Sigmoid colon (tissue), 7 donors: Measurements from ENCODE around the gene CFD. TPM values are rescaled to one million over a fixed set of nuclear protein-coding genes. Genes with fewer than 3 reads are reported as not detected.
"Not testable (repeated sequence)": the region's sequence is repeated elsewhere in the genome, so short reads cannot be mapped to it uniquely, and the experiment has no call there.

Experiments
- DNase-seq: peaks from one replicate; pipeline ENCODE4 v3.0.0-alpha.2; 2019
- H3K27ac ChIP-seq, 4 donors: fragments of 200-600 bp; sonication (generic); one replicate each; pipeline ENCODE4 v1.5.1; 2016 to 2019; ENCODE audit warnings: mild to moderate bottlenecking in 1 of 4
- H3K27me3 ChIP-seq, 3 donors: fragments of 200-600 bp; sonication (generic); one replicate each; pipeline ENCODE4 v1.5.1; 2019; ENCODE audit warnings: mild to moderate bottlenecking in 1 of 3
- H3K36me3 ChIP-seq, 4 donors: fragments of 200-600 bp; sonication (generic); one replicate each; pipeline ENCODE4 v1.5.1; 2016 to 2019
- H3K4me1 ChIP-seq, 4 donors: fragments of 200-600 bp; sonication (generic); one replicate each; pipeline ENCODE4 v1.5.1; 2017 to 2019
- H3K4me3 ChIP-seq, 4 donors: fragments of 200-600 bp; sonication (generic); one replicate each; pipeline ENCODE4 v1.5.1; 2017 to 2019; ENCODE audit warnings: mild to moderate bottlenecking in 2 of 4, moderate library complexity in 1 of 4
- H3K9me3 ChIP-seq, 4 donors: fragments of 200-600 bp in 3 of 4; sonication (generic) in 3 of 4; one replicate each; pipeline versions ENCODE4 v1.5.1 to v1.6.1; 2013 to 2019
- EP300 ChIP-seq, 4 donors: sonication (generic); formaldehyde crosslinking; IDR thresholded peaks; one replicate each; pipeline ENCODE4 v1.6.1; 2017; ENCODE audit warnings: antibody characterized with exemption in 4 of 4
- POLR2A ChIP-seq, 2 donors: fragments of 450-650 bp; IDR thresholded peaks; one replicate each; pipeline ENCODE4 v1.6.1; 2016; ENCODE audit warnings: antibody characterized with exemption in 2 of 2, mild to moderate bottlenecking in 2 of 2, moderate library complexity in 2 of 2
- POLR2AphosphoS5 ChIP-seq, 4 donors: sonication (generic); formaldehyde crosslinking; IDR thresholded peaks; one replicate each; pipeline ENCODE4 v1.6.1; 2017; ENCODE audit warnings: antibody characterized with exemption in 4 of 4
- WGBS, 2 donors: extraction: QIAGEN DNeasy Blood & Tissue Kit; methylation state at CpG; one replicate each; pipeline ENCODE4 v1.1.7; 2013; 5-methylcytosine and 5-hydroxymethylcytosine counted together
- intact Hi-C: fragments of 100-400 bp; cut with DNase I; formaldehyde crosslinking; loops from one replicate; pipeline ENCODE4 v1.15.1; 2023
- polyA plus RNA-seq, 3 donors: library from polyadenylated mRNA; stranded (reverse); fragments of 200-250 nt; gene quantifications; one replicate each; pipeline ENCODE4 v1.2.3, GENCODE V29; 2013
- total RNA-seq, 4 donors: library from RNA; depleted of rRNA; stranded (reverse); fragments of >200 nt; gene quantifications; one replicate each; pipeline ENCODE4 v1.1.0, GENCODE V29; 2016
- TF ChIP-seq, protein P1 (sequence below), 4 experiments: fragments of 450-650 bp in 3 of 4; fragments of 200-600 bp in 1 of 4; IDR thresholded peaks; one replicate each; pipeline ENCODE4 v1.5.1; 2016 to 2019; ENCODE audit warnings: antibody characterized with exemption in 4 of 4, mild to moderate bottlenecking in 3 of 4, moderate library complexity in 2 of 4
- donor health status: healthy with polysubstance abuse.
- donor health status: Bipolar disorder and iron deficiency.
- donor health status: healthy.

The CFD gene
- total and polyA plus RNA-seq, 7 donors: 29.1 to 830 (median 329) TPM

DNA sequence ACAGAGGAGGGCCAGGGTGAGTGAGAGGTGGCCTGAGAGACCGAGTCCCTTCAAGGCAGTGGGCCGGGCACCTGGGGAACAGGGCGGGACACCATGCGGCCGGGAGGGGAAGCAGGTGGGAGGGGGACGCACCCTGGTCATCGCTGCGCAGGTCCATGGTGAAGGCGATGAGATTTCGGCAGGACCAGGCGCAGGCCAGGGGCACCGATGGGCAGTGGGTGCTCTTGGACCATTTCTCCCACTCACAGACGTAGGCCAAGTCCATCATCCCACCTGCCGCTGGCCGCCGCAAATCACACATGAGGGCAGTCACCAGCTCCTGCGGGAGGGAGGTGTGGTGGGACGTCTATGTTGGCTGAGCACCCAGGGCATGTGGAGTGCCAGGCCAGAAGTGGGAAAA lies 31.4 kb downstream of the CFD start:
- intact Hi-C loops: no loop called here
- no peak for DNase-seq
- H3K36me3 ChIP-seq: peaks cover 3 to 39% (median 15%) of the 10 kb centered on the region in 4 donors
- no peak for TF ChIP-seq POLR2A (IDR thresholded peaks at IDR 0.05)
- TF ChIP-seq POLR2AphosphoS5 (IDR thresholded peaks at IDR 0.05): no peak
- TF ChIP-seq EP300 (IDR thresholded peaks at IDR 0.05): no peak
- TF ChIP-seq, protein P1, sequence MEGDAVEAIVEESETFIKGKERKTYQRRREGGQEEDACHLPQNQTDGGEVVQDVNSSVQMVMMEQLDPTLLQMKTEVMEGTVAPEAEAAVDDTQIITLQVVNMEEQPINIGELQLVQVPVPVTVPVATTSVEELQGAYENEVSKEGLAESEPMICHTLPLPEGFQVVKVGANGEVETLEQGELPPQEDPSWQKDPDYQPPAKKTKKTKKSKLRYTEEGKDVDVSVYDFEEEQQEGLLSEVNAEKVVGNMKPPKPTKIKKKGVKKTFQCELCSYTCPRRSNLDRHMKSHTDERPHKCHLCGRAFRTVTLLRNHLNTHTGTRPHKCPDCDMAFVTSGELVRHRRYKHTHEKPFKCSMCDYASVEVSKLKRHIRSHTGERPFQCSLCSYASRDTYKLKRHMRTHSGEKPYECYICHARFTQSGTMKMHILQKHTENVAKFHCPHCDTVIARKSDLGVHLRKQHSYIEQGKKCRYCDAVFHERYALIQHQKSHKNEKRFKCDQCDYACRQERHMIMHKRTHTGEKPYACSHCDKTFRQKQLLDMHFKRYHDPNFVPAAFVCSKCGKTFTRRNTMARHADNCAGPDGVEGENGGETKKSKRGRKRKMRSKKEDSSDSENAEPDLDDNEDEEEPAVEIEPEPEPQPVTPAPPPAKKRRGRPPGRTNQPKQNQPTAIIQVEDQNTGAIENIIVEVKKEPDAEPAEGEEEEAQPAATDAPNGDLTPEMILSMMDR (IDR thresholded peaks at IDR 0.05): no peak
- WGBS, 2 donors: 87 to 94% methylated on average over 18 of the region's 18 CpGs
- H3K27me3 ChIP-seq: no peaks in the 10 kb centered on the region
- H3K9me3 ChIP-seq: no peaks in the 10 kb centered on the region
- H3K27ac ChIP-seq: no peak overlapping the region
- no peak overlapping the region for H3K4me3 ChIP-seq
- H3K4me1 ChIP-seq: peaks cover 0 to 22% (median 18%) of the 10 kb centered on the region in 4 donors

DNA sequence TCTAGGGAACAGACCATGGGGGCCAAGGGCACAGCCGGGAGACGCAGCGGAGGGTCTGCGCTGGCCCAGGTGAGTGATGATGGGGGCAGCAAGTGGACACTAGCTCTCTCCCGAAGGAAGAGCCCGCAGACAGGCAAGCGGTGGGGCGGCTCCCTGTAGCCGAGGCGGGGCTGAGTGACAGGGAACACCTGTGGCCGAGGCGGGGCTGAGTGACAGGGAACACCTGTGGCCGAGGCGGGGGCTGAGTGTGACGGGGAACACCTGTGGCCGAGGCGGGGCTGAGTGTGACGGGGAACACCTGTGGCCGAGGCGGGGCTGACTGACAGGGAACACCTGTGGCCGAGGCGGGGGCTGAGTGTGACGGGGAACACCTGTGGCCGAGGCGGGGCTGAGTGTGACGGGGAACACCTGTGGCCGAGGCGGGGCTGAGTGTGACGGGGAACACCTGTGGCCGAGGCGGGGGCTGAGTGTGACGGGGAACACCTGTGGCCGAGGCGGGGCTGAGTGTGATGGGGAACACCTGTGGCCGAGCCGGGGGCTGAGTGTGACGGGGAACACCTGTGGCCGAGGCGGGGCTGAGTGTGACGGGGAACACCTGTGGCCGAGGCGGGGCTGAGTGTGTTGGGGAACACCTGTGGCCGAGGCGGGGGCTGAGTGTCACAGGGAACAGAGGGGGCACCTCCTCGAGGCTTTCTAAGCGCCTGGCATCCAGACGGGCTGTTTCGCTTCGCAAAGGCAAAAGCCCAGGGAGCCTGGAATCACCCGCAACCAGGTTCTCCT lies 32.1 kb downstream of the CFD start:
- intact Hi-C loops, H3K27me3 ChIP-seq, H3K9me3 ChIP-seq, DNase-seq: not testable (repeated sequence)
- H3K4me1 ChIP-seq: peaks cover 0 to 22% (median 18%) of the 10 kb centered on the region in 4 donors
- 14 to 43% methylated on average over 50 of the region's 50 CpGs for WGBS, 2 donors
- peak overlapping the region; percentile 89 to 92 (median 90) for H3K27ac ChIP-seq
- peak overlapping the region; percentile 76 to 96 (median 78) for H3K4me3 ChIP-seq
- H3K36me3 ChIP-seq: peaks cover 0 to 32% (median 8%) of the 10 kb centered on the region in 4 donors

DNA sequence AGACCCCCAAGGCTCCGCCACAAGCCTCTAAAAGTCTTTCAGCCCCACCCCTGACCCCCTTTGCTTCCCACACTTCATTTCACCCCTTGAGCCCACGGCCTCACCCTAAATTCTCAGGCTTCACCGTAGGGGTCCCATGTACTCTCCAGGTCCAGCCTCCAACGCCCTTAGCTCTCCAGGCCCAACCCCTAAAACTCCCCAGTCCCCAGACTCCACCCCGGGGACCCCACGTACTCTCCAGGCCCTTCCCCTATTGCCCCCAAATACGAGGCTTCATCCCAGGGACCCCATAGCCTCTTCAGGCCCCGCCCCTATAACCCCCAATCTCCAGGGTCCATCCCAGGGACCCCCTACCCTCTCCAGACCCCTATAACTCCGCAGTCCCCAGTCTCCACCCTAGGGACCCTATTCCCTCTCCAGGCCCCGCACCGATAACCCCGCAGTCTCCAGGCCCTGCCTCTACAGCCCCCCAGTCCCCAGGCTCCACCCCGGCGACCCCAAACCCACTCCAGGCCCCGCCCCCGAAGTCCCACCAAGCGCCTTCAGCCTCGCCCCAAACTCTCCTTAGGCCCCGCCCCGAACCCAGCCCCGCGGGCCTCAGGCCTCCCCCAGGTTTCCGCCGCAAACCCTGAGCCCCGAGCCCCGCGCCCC lies 32.9 kb downstream of the CFD start:
- peak overlapping the region; percentile 89 to 92 (median 90) for H3K27ac ChIP-seq
- intact Hi-C loops: no loop called here
- H3K36me3 ChIP-seq: peaks cover 0 to 36% (median 8%) of the 10 kb centered on the region in 4 donors
- H3K9me3 ChIP-seq: no peaks in the 10 kb centered on the region
- TF ChIP-seq, protein P1 (IDR thresholded peaks at IDR 0.05): no peak
- TF ChIP-seq POLR2A (IDR thresholded peaks at IDR 0.05) (no peak), POLR2AphosphoS5 (IDR thresholded peaks at IDR 0.05) (no peak), EP300 (IDR thresholded peaks at IDR 0.05) (no peak)
- no peaks in the 10 kb centered on the region for H3K27me3 ChIP-seq
- no peak for DNase-seq
- H3K4me1 ChIP-seq: peaks cover 0 to 22% (median 18%) of the 10 kb centered on the region in 4 donors
- H3K4me3 ChIP-seq: peak overlapping the region; percentile 76 to 96 (median 78)
- WGBS, 2 donors: 2 to 6% methylated on average over 27 of the region's 27 CpGs

DNA sequence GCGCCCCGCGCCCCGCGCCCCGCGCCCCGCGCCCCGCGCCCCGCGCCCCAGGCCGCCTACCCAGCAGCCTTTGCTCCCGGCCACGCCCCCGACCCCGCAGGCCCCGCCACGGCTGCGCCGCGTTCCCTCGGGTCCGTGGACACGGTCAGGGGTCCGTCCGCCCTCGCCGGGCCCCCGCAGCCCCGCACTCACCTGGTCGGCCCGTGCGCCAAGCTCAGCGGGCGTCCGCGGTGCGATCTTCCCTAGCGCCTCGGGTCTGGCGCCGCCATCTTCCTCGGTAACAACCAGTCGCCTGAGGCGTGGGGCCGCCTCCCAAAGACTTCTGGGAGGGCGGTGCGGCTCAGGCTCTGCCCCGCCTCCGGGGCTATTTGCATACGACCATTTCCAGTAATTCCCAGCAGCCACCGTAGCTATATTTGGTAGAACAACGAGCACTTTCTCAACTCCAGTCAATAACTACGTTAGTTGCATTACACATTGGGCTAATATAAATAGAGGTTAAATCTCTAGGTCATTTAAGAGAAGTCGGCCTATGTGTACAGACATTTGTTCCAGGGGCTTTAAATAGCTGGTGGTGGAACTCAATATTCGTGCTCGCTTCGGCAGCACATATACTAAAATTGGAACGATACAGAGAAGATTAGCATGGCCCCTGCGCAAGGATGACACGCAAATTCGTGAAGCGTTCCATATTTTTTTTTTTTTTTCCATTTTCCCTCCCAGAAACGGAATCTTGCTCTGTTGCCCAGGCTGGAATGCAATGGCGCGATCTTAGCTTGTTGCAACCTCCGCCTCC lies 33.6 kb downstream of the CFD start, which contains the start of the genes MED16 and RNU6-9:
MED16 (minus strand) TSS at position 294 of the 796 bp plus-strand sequence. CDS start 2,056 bp downstream, outside the sequence.
RNU6-9 (plus strand) TSS at position 591 of the 796 bp plus-strand sequence.
- WGBS, 2 donors: 1% methylated on average over 69 of the region's 69 CpGs
- Histone ChIP-seq H3K36me3 (peaks cover 0 to 30% (median 8%) of the 10 kb centered on the region in 4 donors), H3K27me3 (no peaks in the 10 kb centered on the region), H3K27ac (peak within 1 kb of the TSS; percentile 89 to 92 (median 90)), H3K4me1 (peaks cover 0 to 22% (median 18%) of the 10 kb centered on the region in 4 donors), H3K9me3 (no peaks in the 10 kb centered on the region), H3K4me3 (peak within 1 kb of the TSS; percentile 76 to 96 (median 78))
- TF ChIP-seq, protein P1 (IDR thresholded peaks at IDR 0.05): no peak
- TF ChIP-seq POLR2AphosphoS5 (IDR thresholded peaks at IDR 0.05) (peak; percentile 47 to 70 (median 65)), POLR2A (IDR thresholded peaks at IDR 0.05) (peak in 1 of 2 donors; percentile 44)
- intact Hi-C loops: no loop called here
- DNase-seq: peak; percentile 97
